GM21381 (cell line): Measurements from ENCODE around the gene MAK.
"Not testable (repeated sequence)": the region's sequence is repeated elsewhere in the genome, so short reads cannot be mapped to it uniquely, and the experiment has no call there.

Source experiments
- ATAC-seq: cut with Tn5 transposase; IDR thresholded peaks from one replicate; pipeline ENCODE4 v1.9.1; 2021; ENCODE audit warnings: mild to moderate bottlenecking, moderate library complexity; ENCODE audit not compliant: unreplicated experiment

Gene MAK, protein sequence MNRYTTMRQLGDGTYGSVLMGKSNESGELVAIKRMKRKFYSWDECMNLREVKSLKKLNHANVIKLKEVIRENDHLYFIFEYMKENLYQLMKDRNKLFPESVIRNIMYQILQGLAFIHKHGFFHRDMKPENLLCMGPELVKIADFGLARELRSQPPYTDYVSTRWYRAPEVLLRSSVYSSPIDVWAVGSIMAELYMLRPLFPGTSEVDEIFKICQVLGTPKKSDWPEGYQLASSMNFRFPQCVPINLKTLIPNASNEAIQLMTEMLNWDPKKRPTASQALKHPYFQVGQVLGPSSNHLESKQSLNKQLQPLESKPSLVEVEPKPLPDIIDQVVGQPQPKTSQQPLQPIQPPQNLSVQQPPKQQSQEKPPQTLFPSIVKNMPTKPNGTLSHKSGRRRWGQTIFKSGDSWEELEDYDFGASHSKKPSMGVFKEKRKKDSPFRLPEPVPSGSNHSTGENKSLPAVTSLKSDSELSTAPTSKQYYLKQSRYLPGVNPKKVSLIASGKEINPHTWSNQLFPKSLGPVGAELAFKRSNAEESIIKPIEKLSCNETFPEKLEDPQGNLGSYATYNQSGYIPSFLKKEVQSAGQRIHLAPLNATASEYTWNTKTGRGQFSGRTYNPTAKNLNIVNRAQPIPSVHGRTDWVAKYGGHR

DNA sequence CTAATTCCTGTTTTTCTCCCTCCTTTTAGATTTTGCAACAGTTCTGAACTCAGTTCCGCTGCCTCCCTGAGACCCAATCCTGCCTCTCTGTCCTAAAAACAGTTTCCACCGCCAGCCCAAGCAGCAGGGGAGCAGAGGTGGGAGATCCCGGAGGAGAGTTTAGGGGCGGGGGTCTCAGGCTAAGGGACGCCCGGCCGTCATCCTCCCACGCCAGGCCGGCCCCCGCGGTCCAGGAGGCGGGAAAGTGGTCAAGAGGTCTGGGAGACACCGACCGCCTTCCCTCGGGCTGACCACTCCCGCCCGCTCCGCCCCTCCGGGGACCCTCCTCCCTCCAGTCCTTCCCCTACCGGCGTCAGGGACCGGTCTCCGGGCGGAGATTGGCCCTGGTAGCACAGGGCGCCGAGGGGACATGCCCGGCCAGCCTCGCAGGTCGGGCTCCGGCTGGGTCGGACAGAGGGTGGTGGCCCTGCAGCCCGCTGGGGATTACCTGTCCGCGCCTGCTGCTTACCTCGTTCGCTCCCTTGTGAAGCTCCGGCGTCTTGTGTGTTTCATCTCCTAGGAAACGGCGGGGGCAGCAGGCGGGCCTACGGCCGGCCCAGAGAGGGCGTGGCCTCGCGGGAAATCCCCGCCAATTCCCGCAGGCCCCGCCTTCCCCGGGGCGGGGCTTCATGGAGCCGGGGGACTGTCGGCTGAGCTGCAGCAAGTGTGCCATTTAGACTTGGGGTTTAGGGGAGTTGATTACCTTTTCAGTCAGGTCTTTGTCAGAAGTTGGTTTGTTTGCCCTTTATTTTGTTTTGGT, at the start of gene MAK:
Gene MAK (minus strand): TSS at position 545 of the 799 bp plus-strand sequence. CDS start 7,891 bp downstream, outside the sequence.
- ATAC-seq, result peak; percentile 77

DNA sequence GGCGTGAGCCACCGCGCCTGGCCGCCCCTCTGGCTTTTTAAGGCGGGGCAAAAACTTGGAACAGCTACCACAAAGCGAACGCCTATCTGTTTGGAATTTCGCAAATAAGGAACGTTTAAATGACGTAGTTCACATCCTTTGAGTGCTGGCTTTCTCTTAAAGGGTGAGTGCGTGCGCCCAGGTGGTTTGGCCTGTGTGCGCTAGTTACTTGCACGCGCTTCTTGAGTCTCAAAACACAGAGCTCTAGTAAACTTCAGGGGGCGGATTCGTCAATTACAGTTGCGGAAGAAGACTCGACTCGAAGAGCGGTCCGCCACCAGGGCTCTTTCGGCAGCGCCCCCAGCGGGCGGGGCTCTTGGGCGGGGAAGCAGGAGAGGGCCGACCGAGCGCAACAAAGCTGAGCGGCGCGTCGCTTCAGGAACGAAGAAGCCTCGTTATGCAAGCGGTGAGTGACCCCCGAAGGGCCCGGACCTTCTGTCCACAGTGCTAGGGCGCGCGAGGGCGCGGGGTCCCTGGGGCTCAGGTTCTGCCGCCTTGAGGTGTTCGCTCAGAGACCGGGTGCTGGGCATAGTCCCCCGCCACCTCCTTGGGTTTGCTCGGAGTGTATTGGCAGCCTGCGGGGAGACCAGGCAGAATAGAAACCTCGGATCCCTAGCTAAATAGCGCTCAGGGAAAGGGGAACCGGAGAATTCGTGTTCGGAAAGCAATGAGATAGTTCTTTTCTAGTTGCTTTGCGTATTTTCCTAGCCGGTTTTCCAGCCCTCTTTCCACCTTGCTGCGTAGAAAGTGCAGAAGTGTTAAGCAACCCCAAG, 48.6 kb upstream of the MAK start, which contains the start of gene SYCP2L:
Gene SYCP2L (plus strand): TSS at position 362 of the 812 bp plus-strand sequence. CDS start 75 bp downstream, at position 437.
- ATAC-seq, result peak; percentile 54

DNA sequence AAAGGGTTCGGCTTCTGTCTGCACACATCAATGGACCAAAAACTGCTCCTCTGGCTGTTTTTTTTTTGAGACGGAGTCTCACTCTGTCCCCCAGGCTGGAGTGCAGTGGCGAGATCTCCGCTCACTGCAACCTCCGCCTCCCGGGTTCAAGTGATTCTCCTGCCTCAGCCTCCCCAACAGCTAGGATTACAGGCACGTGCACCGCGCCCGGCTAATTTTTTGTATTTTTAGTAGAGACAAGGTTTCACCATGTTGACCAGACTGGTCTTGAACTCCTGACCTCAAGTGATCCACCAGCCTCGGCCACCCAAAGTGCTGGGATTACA, 48.0 kb upstream of the MAK start:
- ATAC-seq, result not testable (repeated sequence)

DNA sequence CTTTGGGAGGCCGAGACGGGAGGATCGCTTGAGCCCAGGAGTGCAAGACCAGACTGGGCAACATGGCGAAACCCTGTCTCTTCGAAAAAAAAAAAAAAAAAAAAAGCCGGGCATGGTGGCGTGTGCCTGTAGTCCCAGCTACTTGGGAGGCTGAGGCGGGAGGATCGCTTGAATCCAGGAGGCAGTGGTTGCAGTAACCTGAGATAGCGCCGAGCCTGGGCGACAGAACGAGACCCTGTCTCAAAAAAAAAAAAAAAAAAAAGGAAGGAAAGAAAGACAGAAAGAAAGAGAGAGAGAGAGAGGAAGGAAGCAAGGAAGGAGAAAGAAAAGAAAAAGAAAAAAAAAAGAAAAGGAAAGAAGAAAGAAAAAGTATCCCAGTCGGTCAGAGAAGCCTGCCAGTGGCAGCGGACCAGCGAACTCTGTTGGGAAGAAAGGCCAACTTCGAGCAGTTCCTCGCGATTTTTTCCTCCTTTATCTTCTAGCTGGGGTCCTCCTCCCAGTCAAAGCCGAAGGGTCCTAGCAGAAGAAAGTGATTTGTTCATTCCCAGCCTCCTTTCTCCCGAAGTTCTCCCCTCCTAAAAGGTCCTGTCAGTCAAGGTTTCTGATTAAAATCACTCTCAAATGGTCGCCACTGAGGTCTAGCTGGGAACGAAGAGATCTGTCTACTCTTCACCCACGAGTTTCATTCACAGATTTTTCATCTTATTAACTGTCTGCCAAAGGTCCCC, 46.1 kb upstream of the MAK start:
- no peak for ATAC-seq

DNA sequence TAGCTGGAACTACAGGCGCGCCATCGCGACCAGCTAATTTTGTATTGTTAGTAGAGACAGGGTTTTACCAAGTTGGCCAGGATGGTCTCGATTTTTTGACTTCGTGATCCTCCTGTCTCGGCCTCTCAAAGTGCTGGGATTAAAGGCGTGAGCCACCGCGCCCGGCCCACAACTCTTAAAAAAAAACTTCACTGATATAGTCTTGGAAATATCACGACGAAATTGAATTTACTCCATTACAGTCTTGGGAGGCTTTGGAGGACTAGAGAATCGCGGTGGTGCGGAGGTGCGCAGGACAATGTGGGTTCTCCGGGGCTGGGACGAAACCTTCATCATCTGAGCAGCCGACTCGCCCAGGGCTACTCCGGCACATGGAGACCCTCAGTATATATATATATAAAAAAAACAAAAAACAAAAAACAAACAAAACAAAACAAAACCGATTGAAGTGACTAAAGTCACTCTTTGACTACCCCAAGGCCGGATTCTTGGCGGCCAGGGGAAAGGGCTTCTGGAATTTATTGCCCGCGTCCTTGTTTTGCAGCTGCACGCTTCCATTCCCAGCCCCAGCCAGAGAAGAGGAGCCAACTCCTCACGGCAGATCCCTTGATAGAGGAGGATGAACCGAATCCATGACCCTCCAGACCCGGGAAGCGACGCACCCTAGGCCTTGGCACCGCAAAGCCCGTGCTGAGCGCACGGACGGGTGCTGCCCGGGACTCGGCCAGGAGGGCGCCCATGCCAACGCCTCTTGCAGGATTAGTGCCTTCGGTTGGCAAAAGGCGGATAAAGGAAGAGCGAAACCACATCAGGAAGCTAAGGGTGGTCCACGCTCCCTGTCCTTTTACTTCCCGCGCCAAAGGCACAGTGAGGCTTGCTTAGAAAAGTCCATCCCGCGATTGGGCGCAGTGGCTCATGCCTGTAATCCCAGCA, 45.2 kb upstream of the MAK start:
- no peak for ATAC-seq

DNA sequence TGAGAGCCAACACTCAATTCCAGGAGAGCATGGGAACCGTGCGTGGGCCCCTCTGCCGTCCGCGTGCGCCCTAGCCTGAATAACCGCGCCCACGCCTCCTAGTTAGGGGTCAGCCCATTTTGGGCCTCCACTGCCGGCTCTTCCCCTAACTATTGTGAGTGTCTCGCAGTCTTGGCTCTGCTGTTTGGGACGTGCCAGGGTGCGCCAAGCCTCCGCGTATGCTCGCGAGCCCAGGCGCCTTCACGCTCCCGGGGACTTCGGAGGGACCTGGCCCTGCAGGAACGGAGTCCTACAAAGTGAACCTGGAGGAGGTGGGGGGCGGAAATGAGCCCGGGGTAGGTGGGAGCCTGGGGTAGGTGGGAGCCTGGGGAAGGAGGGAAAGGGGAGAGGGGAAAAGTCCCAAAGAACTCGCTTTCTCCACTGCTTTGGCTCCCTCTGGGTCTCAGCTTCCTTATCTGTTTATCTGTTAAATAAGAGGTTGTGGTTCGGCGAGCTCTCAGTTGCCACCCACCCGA, 44.4 kb upstream of the MAK start:
- no peak for ATAC-seq

DNA sequence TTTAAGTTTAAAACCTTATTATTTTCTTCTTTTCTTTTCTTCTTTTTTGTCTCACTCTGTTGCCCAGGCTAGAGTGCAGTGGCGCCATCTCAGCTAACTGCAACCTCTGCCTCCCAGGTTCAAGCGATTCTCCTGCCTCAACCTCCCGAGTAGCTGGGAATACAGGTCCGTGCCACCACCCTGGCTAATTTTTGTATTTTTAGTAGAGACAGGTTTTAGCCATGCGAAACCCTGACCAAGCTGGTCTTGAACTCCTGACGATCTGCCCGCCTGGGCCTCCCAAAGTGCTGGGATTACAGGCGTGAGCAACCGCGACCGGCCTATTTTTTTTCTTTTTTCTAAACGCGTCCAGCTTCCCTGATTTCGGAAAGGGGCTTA, 43.9 kb upstream of the MAK start:
- not testable (repeated sequence) for ATAC-seq

DNA sequence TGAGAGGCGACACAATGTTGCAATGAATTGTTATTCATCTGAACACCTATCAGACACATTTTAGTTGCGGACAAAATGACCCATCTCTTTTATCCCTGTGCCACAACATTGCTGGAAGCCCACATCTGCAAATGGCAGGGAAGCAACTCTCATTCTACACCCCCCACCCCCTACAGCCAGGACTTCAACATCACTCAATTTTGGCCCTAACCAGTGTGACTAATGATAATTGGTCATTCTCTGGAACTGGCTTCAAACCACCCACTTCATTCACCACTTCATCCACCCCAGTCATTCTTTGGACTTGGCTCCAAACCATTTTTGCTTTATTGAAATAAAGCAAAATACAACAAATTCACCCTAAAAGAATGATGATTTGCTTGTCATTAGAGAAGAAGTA, 42.0 kb upstream of the MAK start:
- no peak for ATAC-seq

DNA sequence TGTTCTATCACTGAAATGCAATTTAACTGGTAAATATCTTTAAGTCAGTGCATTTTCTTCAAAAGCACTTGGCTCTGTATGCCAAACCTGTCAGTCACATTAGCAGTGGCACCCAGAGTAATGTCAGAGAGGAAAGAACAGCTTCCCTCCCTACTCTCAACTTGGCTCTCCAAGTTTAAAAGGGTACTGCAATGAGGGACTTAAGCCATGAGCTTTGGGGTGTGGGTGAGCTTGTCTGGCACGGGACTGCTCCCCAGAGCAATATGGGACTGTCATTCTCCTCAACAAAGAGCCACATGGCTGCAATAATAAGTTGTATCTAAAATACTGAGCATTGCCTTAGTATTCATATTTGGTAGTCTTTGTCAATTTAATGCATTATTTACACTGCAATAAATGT, 39.5 kb upstream of the MAK start:
- ATAC-seq, result no peak

DNA sequence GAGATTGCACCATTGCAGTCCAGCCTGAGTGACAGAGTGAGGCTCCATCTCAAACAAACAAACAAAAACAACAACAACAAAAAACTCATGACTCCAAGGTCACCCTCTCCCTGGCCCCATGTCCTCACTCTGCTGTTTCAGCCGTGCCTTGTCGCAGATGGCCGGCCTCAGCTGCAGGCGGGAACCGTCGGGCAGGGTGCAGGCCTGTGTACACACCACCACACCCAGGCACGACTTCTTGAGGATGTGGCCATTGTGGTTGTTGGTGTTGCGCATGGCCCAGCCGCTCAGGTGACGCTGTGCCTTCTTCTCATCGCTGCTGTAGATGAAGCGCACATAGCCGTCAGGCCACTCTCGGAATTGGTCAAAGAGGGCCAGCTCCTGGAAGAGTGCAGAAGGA, 38.7 kb upstream of the MAK start:
- ATAC-seq, result no peak

DNA sequence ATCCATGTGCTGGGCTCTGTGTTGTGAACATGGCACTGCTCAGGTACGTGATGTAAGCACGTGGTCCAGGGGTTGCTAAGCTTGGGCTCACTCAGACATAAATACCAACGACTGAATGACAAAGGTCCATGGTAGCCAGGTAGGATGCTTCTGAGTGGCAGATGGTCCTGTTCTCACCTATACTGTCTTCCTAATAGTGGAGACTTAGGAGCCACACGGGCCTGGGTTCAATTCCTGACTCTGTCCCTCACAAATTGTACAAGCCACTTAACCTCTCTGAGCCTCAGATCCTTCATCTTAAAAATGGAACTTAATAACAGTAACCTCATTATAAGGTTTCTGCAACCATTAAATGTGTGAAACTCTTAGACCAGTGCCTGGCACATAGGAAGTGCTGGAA, 36.7 kb upstream of the MAK start:
- ATAC-seq, result no peak

DNA sequence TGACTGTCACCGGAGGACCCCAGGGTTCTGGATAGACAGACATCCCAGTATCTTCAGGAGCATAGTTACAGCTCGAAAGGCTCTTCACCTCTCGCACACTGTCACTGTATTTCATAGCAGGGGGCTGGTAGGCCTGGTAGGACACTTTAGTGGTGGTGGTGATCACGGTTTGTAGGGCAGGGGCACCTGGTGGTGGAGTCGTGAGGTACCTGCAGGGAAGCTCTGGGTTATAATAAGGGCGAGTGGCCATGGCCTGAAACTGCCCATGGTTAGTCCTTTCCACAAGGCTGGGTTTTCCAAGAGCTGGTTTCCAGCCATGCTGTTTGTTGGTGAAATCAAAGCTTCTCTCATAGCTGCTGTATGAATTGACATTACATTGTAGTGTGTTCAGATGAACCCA, 35.9 kb upstream of the MAK start:
- no peak for ATAC-seq

DNA sequence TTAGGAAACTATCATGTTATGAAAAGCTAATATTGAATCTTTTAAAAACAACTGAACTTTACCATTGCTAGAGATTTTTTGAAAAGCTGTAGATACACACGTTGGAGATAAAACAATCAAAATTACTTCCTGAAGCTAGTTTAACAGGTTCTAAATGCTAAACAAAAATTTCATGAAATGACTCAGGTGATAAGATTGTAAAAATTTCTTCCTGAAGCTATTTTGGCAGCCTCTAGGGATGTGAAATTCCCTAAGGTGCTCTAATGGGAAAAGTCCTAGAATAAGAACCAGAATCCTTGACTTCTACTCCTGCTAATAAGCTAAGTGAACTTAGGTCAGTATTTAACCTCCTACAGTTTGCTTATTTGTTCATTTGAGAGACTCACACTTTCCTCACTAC, 35.0 kb upstream of the MAK start:
- ATAC-seq, result no peak

DNA sequence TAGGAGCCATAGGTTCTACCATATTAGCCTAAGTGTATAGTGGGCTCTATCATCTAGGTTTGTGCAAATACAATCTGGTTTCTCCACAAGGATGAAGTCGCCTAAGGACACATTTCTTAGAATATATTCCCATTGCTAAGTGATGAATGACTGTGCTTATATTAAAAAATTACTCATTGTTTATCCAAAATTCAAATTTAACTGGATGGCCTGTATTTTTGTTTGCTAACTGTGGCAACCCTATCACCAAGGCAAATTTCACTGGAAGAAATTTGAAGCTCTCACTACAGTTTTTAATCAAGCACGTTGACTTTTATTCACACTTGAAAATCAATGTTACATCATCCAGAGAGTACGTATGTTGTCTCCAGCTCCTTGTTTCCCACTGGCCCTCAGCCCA, 29.6 kb upstream of the MAK start:
- ATAC-seq, result no peak

DNA sequence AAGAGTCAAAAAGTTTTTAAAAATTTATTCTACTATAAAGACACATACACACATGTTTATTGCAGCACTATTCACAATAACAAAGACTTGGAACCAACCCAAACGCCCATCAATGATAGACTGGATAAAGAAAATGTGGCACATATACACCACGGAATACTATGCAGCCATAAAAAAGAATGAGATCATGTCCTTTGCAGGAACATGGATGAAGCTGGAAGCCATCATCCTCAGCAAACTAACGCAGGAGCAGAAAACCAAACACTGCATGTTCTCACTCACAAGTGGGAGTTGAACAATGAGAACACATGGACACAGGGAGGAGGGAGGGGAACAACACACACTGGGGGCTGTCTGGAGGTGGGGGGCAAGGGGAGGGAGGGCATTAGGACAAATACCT, 28.4 kb upstream of the MAK start:
- not testable (repeated sequence) for ATAC-seq

DNA sequence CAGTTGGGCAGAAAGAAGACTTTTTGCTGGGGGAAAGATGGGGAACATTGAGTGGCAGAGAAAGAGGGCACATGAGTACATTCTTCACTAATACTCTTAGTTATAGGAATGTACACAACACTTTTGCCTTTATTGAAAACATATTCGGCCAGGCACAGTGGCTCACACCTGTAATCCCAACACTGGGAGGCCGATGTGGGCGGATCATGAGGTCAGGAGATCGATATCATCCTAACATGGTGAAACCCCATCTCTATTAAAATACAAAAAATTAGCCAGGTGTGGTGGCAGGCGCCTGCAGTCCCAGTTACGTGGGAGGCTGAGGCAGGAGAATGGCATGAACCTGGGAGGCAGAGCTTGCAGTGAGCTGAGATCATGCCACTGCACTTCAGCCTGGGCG, 24.7 kb upstream of the MAK start:
- not testable (repeated sequence) for ATAC-seq

DNA sequence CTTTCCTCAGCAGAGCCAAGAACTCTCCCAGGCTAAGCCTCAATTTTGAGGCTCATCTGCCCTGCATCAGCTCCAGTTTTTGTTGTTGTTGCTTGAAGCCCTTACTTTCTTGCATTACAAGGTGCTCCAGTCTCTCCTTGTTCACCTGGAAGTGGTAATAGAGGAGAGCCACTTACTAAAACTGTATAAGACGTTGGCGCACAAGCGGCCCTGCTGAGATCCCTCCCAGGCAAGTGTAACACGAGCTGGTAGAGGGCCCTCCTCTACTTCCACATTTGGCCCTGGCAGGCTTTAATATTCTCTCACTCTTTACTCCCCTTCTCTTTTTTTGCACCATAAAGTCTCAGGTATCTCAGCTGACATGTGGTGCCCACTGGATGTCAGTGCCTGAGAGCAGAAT, 24.0 kb upstream of the MAK start:
- ATAC-seq, result no peak

DNA sequence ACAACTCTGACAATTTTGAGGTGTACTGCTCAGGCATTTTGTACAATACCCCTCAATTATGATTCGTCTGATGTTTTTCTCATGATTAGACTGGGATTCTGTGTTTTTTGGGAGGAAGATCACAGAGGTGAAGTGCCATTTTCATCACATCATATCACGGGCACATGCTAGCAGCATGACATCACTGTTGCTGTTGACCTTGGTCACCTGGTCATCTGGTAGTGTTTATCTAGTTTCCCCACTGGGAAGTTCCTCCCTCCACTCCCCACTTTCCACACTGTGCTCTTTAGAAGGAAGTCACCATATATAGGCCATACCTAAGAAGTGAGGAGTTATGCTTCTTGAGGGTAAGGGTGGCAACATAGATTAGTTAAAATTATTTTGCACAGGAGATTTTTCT, 22.7 kb upstream of the MAK start:
- no peak for ATAC-seq

DNA sequence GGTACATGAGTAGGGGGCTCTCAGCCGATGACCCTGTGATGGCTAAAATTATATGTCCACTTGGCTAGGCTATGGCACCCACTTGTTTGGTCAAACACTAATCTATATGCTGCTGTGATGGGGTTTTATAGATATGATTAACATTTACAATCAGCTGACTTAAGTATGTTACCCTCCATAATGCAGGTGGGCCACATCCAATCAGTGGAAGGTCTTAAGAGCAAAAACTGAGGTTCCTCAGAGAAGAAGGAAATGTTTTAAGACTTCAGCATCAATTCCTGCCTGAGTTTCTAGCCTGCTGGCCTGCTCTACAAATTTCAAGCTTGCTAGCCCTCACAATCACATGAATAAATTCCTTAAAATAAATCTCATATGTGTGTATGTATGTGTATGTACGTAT, 18.9 kb upstream of the MAK start:
- ATAC-seq, result no peak
